GM12878 (cell line): Measurements from ENCODE around the gene COL18A1. TPM values are rescaled to one million over a fixed set of nuclear protein-coding genes. Genes with fewer than 3 reads are reported as not detected.

Source experiments
- ATAC-seq: fragments of 200-7000 bp; cut with Tn5 transposase; 3 replicates; pipeline ENCODE4 v1.9.1; 2020; ENCODE audit warnings: mild to moderate bottlenecking, moderate library complexity
- BruUV-seq: library from RNA; stranded (reverse); fragments of 400-500 nt; replicated peaks from 2 replicates; lab custom pipeline; 2021; lab: Mats Ljungman, UMichigan
- CTCF ChIA-PET: fragments of 300-600 bp; sonication (Branson Sonifier 250); formaldehyde crosslinking; extraction: SDS; loops from one replicate; lab custom pipeline; 2021; ENCODE audit warnings: inconsistent platforms; lab: Yijun Ruan, JAX
- POLR2A ChIA-PET: fragments of 350-600 bp; formaldehyde crosslinking; extraction: SDS; loops from one replicate; lab custom pipeline; 2021; ENCODE audit warnings: inconsistent platforms; lab: Charles Lee
- RAD21 ChIA-PET: fragments of 300-600 bp; sonication (Branson Sonifier 250); formaldehyde crosslinking; loops from one replicate; lab custom pipeline; 2023; ENCODE audit warnings: antibody characterized with exemption; ENCODE audit not compliant: unreplicated experiment; lab: Charles Lee
- SMC1A ChIA-PET: fragments of 300-600 bp; sonication (Branson Sonifier 250); formaldehyde crosslinking; loops from one replicate; lab custom pipeline; 2023; ENCODE audit not compliant: unreplicated experiment, uncharacterized antibody; lab: Charles Lee
- DNase-seq: peaks from one replicate; pipeline ENCODE4 v3.0.0-alpha.2; 2011; ENCODE audit warnings: low read depth, low spot score
- FAIRE-seq: peaks from 3 replicates; lab custom pipeline; 2011; peaks lifted over from hg19 to GRCh38; lab: Jason Lieb, UNC
- H2AFZ ChIP-seq: 2 replicates; pipeline ENCODE4 v1.6.0; 2011; ENCODE audit warnings: low read depth, low read length, control low read depth; ENCODE audit not compliant: control insufficient read depth
- H3K27ac ChIP-seq: 2 replicates; pipeline ENCODE4 v1.5.1; 2011; ENCODE audit warnings: control low read depth; ENCODE audit not compliant: control insufficient read depth, insufficient read depth
- H3K27me3 ChIP-seq, 2 experiments: replicated peaks in 1 of 2; 2 replicates each; pipeline versions ENCODE4 v1.6.0 to v1.6.1; 2011; ENCODE audit warnings: low read length in 1 of 2; ENCODE audit not compliant: control insufficient read depth in 2 of 2, insufficient read depth in 2 of 2
- H3K36me3 ChIP-seq, 2 experiments: 2 replicates each; pipeline ENCODE4 v1.5.1; 2011; ENCODE audit warnings: low read length in 1 of 2; ENCODE audit not compliant: control insufficient read depth in 2 of 2, insufficient read depth in 2 of 2
- H3K4me1 ChIP-seq: 2 replicates; pipeline ENCODE4 v1.6.1; 2011; ENCODE audit warnings: mild to moderate bottlenecking, low read length, moderate library complexity, mixed read lengths; ENCODE audit not compliant: control insufficient read depth, insufficient read depth
- H3K4me2 ChIP-seq: 2 replicates; pipeline ENCODE4 v1.6.0; 2011; ENCODE audit warnings: control low read depth; ENCODE audit not compliant: control insufficient read depth, insufficient read depth
- H3K4me3 ChIP-seq: fragments of 200-600 bp; sonication (generic); 2 replicates; pipeline ENCODE4 v1.5.1; 2016
- H3K79me2 ChIP-seq: 2 replicates; pipeline ENCODE4 v1.6.0; 2011; ENCODE audit warnings: low read length; ENCODE audit not compliant: control insufficient read depth, insufficient read depth
- H3K9ac ChIP-seq: 2 replicates; pipeline ENCODE4 v1.8.0; 2011; ENCODE audit warnings: low read length, control low read depth, mixed read lengths; ENCODE audit not compliant: control insufficient read depth, insufficient read depth
- H3K9me3 ChIP-seq: replicated peaks from 3 replicates; pipeline ENCODE4 v1.5.1; 2011; ENCODE audit warnings: mild to moderate bottlenecking, low read length; ENCODE audit not compliant: control insufficient read depth, insufficient read depth
- H4K20me1 ChIP-seq: 2 replicates; pipeline ENCODE4 v1.6.0; 2011; ENCODE audit not compliant: control insufficient read depth, insufficient read depth
- ASH2L ChIP-seq: fragments of 300-600, 200-600 bp; sonication (generic); IDR thresholded peaks from 2 replicates; pipeline ENCODE4 v1.6.1; 2017; ENCODE audit warnings: low read depth, mild to moderate bottlenecking, borderline replicate concordance
- CHD1 ChIP-seq: IDR thresholded peaks from 2 replicates; pipeline ENCODE4 v1.6.1; 2012; ENCODE audit warnings: low read depth, low read length, improper control_type of control experiment
- CHD2 ChIP-seq: IDR thresholded peaks from 2 replicates; pipeline ENCODE4 v1.6.1; 2011; ENCODE audit warnings: low read depth, low read length, improper control_type of control experiment, borderline replicate concordance
- CREB1 ChIP-seq: IDR thresholded peaks from 2 replicates; pipeline ENCODE4 v1.6.1; 2012; ENCODE audit warnings: low read depth, mild to moderate bottlenecking, inconsistent platforms
- CREM ChIP-seq: IDR thresholded peaks from 2 replicates; pipeline ENCODE4 v1.6.1; 2014; ENCODE audit warnings: antibody characterized with exemption, low read depth
- FOXK2 ChIP-seq: fragments of 450-650 bp; IDR thresholded peaks from 2 replicates; pipeline ENCODE4 v1.6.1; 2017; ENCODE audit warnings: mild to moderate bottlenecking, moderate library complexity
- IRF4 ChIP-seq: IDR thresholded peaks from 2 replicates; pipeline ENCODE4 v1.6.1; 2011; ENCODE audit warnings: low read depth, low read length
- PRDM15 ChIP-seq: fragments of 450-650 bp; formaldehyde crosslinking; IDR thresholded peaks from 2 replicates; pipeline ENCODE4 v1.4.0; 2020; ENCODE audit warnings: mild to moderate bottlenecking, moderate library complexity
- SPI1 ChIP-seq: IDR thresholded peaks from 2 replicates; pipeline ENCODE4 v1.6.1; 2011; ENCODE audit warnings: low read depth, mild to moderate bottlenecking, low read length, moderate library complexity, borderline replicate concordance; ENCODE audit not compliant: insufficient read depth
- WGBS: methylation state at CpG from one replicate; pipeline ENCODE4 v1.1.6; 2016; ENCODE audit warnings: low lambda C conversion rate; ENCODE audit not compliant: insufficient replicate concordance, insufficient coverage; ENCODE audit errors: missing lambda C conversion rate; 5-methylcytosine and 5-hydroxymethylcytosine counted together
- in situ Hi-C: fragments of 300-500 bp; cut with MboI; formaldehyde crosslinking; loops from 9 replicates; pipeline ENCODE4 v1.14.3; 2018; ENCODE audit warnings: mixed read lengths
- intact Hi-C: fragments of 100-400 bp; cut with micrococcal nuclease; formaldehyde crosslinking; loops from one replicate; pipeline ENCODE4 v1.14.2; 2022; ENCODE audit not compliant: unreplicated experiment
- polyA plus RNA-seq, 11 experiments: library from polyadenylated mRNA; depleted of rRNA in 4 of 11; unstranded in 6 of 11; stranded (reverse) in 5 of 11; fragments of >200 nt; fragmentation: Nextera tagmentation in 4 of 11; fragmentation: Illumina TruSeq in 1 of 11; extraction: Ambion mirVana in 4 of 11; extraction: Trizol in 1 of 11; gene quantifications; 1 replicate in 1 of 11; 2 replicates in 10 of 11; pipeline versions ENCODE4 v1.2.1 to v1.2.3, GENCODE V29; 2011 to 2016; ENCODE audit warnings: inconsistent platforms in 2 of 11, missing spikeins in 2 of 11, low read depth in 1 of 11
- total RNA-seq, 4 experiments: library from RNA; depleted of rRNA in 3 of 4; stranded (reverse); fragments of >200 nt in 3 of 4; fragmentation: Illumina TruSeq in 1 of 4; extraction: Trizol in 1 of 4; gene quantifications; 2 replicates each; pipeline versions ENCODE4 v1.2.1 to v1.2.3, GENCODE V29; 2013 to 2021
- TF ChIP-seq, protein P1 (sequence below): IDR thresholded peaks from 2 replicates; pipeline ENCODE4 v1.6.1; 2011; ENCODE audit warnings: low read depth, low read length, improper control_type of control experiment, borderline replicate concordance

COL18A1 gene
- total and polyA plus RNA-seq, 10 of the 15 experiments (the other 5 are each of a cell fraction or from before 2014, with no cell fraction given), result under 0.01 to 0.49 (median 0.09) TPM; not detected in 3

DNA sequence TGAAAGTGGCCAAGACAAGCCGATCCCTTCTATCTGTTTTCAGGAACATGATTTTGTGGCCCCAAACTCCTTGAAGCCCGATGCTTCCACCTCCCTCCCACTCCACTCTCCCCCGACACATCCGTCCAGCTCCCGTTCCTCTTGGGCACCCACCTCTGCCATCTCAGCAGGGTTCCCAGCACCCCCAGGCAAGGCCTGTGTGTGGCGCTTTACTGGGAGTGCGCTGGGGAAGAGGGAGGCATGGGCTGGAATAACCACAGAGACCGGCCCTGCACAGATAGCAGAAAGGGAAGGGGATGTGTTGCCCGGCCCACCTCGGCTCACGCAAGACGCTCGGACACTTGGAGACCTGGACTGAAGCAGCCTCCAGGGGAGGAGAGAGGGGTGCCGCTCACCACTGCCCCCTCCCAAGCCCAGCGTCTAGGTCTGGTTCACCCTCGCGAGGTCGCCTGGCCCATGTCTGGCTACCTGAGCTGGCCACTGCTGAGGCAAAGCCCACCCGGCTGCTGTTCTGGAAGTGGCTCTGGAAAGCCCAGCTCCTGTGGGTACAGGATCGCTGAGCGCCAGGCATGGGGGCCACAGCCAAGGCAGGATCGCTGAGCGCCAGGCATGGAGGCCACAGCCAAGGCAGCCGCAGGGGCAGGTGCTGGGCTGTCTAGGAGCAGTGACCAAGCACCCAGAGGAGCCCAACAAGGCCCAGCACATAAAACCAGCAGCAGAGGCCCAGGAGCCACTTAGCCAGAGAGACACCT lies 23.8 kb upstream of the COL18A1 start:
- in situ Hi-C loops, result no loop called here
- Histone ChIP-seq H4K20me1 (no peaks in the 10 kb centered on the region), H3K27me3 (peaks cover 0 to 3% of the 10 kb centered on the region in 2 experiments; a peak in 1 of 4 replicates), H3K9ac (no peak overlapping the region), H3K4me3 (no peak overlapping the region), H3K27ac (no peak overlapping the region), H3K36me3 (no peaks in the 10 kb centered on the region)
- SMC1A ChIA-PET, result no interaction called here
- DNase-seq (no peak), ATAC-seq (no peak)
- POLR2A ChIA-PET, result no interaction called here
- intact Hi-C loops, result no loop called here
- TF ChIP-seq CREB1, result no peak
- no peak for TF ChIP-seq SPI1
- no peak for TF ChIP-seq CREM
- no peak for TF ChIP-seq IRF4
- TF ChIP-seq, protein P1, sequence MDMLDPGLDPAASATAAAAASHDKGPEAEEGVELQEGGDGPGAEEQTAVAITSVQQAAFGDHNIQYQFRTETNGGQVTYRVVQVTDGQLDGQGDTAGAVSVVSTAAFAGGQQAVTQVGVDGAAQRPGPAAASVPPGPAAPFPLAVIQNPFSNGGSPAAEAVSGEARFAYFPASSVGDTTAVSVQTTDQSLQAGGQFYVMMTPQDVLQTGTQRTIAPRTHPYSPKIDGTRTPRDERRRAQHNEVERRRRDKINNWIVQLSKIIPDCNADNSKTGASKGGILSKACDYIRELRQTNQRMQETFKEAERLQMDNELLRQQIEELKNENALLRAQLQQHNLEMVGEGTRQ, result no peak
- no peak for TF ChIP-seq FOXK2
- TF ChIP-seq CHD2, result no peak
- TF ChIP-seq ASH2L, result no peak
- TF ChIP-seq CHD1, result no peak
- TF ChIP-seq PRDM15 (CRISPR knock-in tag), result no peak
- TF ChIP-seq, all 136 proteins: peak for 0
- no peak overlapping the region for H2AFZ ChIP-seq
- 54% methylated on average over 24 of the region's 24 CpGs for WGBS
- no peak for FAIRE-seq
- no peaks in the 10 kb centered on the region for H3K79me2 ChIP-seq
- RAD21 ChIA-PET, result no interaction called here
- H3K4me2 ChIP-seq, result no peak overlapping the region
- BruUV-seq, result no TSS peak
- no peaks in the 10 kb centered on the region for H3K4me1 ChIP-seq
- no peaks in the 10 kb centered on the region for H3K9me3 ChIP-seq
- CTCF ChIA-PET, result no interaction called here
